Testis (tissue), 3 donors: ENCODE results near the gene PJA2. TPM values are rescaled to one million over a fixed set of nuclear protein-coding genes. Genes with fewer than 3 reads are reported as not detected.

Source experiments
- DNase-seq: peaks from one replicate; pipeline ENCODE4 v3.0.0-alpha.2; 2019
- H3K27ac ChIP-seq, 2 donors: fragments of 200-600 bp; sonication (generic); one replicate each; pipeline ENCODE4 v1.5.1; 2019
- H3K27me3 ChIP-seq: fragments of 200-600 bp; sonication (generic); one replicate; pipeline ENCODE4 v1.5.1; 2019
- H3K36me3 ChIP-seq: fragments of 200-600 bp; sonication (generic); one replicate; pipeline ENCODE4 v1.5.1; 2017; ENCODE audit warnings: low read depth; ENCODE audit errors: missing control alignments
- H3K4me1 ChIP-seq: fragments of 200-600 bp; sonication (generic); one replicate; pipeline ENCODE4 v1.5.1; 2019
- H3K4me3 ChIP-seq, 2 donors: fragments of 200-600 bp; sonication (generic); one replicate each; pipeline ENCODE4 v1.5.1; 2017 to 2019
- H3K9me3 ChIP-seq: fragments of 200-600 bp; sonication (generic); one replicate; pipeline ENCODE4 v1.5.1; 2017
- CTCF ChIP-seq, 3 experiments: fragments of 450-650 bp in 2 of 3; fragments of 200-600 bp in 1 of 3; sonication (generic) in 1 of 3; IDR thresholded peaks; one replicate each; pipeline ENCODE4 v1.5.1; 2016 to 2019; ENCODE audit warnings: antibody characterized with exemption in 3 of 3, mild to moderate bottlenecking in 2 of 3, moderate library complexity in 1 of 3
- POLR2A ChIP-seq: fragments of 450-650 bp; IDR thresholded peaks from one replicate; pipeline ENCODE4 v1.6.1; 2017; ENCODE audit warnings: antibody characterized with exemption, mild to moderate bottlenecking, moderate library complexity
- WGBS, 2 donors: methylation state at CpG; one replicate each; pipeline ENCODE4 v1.1.5; 2018; 5-methylcytosine and 5-hydroxymethylcytosine counted together
- intact Hi-C: fragments of 100-400 bp; cut with DNase I; formaldehyde crosslinking; loops from one replicate; pipeline ENCODE4 v1.15.1; 2023; ENCODE audit warnings: low total_unique reads
- polyA plus RNA-seq: library from polyadenylated mRNA; stranded (reverse); fragments of 350-450 nt; fragmentation: Illumina TruSeq; extraction: RNeasy Lipid Tissue Mini Kit (QIAGEN cat#74804); gene quantifications from one replicate; pipeline ENCODE4 v1.2.3, GENCODE V29; 2014; ENCODE audit warnings: low read depth, low replicate concordance; ENCODE audit not compliant: insufficient read depth
- total RNA-seq, 2 donors: library from RNA; depleted of rRNA; stranded (reverse); fragments of >200 nt; gene quantifications; one replicate each; pipeline ENCODE4 v1.2.3, GENCODE V29; 2016

PJA2 gene
- total and polyA plus RNA-seq, 3 donors from 2014 or later = 77.3 to 112 (median 105) TPM

GRCh38 chr5:109357807-109358206 is 52.0 kb downstream of the PJA2 start:
- TF ChIP-seq POLR2A (no peak), CTCF (IDR thresholded peaks at IDR 0.05) (no peak)
- Histone ChIP-seq H3K27me3 (no peaks in the 10 kb centered on the region), H3K9me3 (no peaks in the 10 kb centered on the region), H3K36me3 (no peaks in the 10 kb centered on the region), H3K27ac (no peak overlapping the region), H3K4me1 (no peaks in the 10 kb centered on the region), H3K4me3 (no peak overlapping the region)
- 67 to 69% methylated on average over 2 of the region's 2 CpGs for WGBS, 2 donors
- intact Hi-C loops = no loop called here
- no peak for DNase-seq

GRCh38 chr5:109354761-109355160 is 55.0 kb downstream of the PJA2 start:
- no peaks in the 10 kb centered on the region for H3K27me3 ChIP-seq
- intact Hi-C loops = no loop called here
- no peaks in the 10 kb centered on the region for H3K4me1 ChIP-seq
- H3K9me3 ChIP-seq = no peaks in the 10 kb centered on the region
- WGBS, 2 donors = 86 to 91% methylated on average over 2 of the region's 2 CpGs
- TF ChIP-seq CTCF (IDR thresholded peaks at IDR 0.05) (no peak), POLR2A (no peak)
- H3K36me3 ChIP-seq = no peaks in the 10 kb centered on the region
- H3K4me3 ChIP-seq = no peak overlapping the region
- H3K27ac ChIP-seq = no peak overlapping the region
- no peak for DNase-seq

GRCh38 chr5:109351988-109352864 is 57.5 kb downstream of the PJA2 start:
- no peaks in the 10 kb centered on the region for H3K27me3 ChIP-seq
- H3K4me1 ChIP-seq = no peaks in the 10 kb centered on the region
- DNase-seq = no peak
- H3K9me3 ChIP-seq = no peaks in the 10 kb centered on the region
- WGBS, 2 donors = 88 to 91% methylated on average over 2 of the region's 2 CpGs
- intact Hi-C loops = no loop called here
- H3K4me3 ChIP-seq = no peak overlapping the region
- TF ChIP-seq CTCF (IDR thresholded peaks at IDR 0.05) (no peak), POLR2A (no peak)
- no peak overlapping the region for H3K27ac ChIP-seq
- no peaks in the 10 kb centered on the region for H3K36me3 ChIP-seq

- H3K4me3 ChIP-seq = no peak overlapping the region
- H3K27me3 ChIP-seq = no peaks in the 10 kb centered on the region
- WGBS, 2 donors = 65 to 72% methylated on average over 5 of the region's 5 CpGs
- H3K4me1 ChIP-seq = no peaks in the 10 kb centered on the region
- no peaks in the 10 kb centered on the region for H3K36me3 ChIP-seq
- no peak for DNase-seq
- intact Hi-C loops = no loop called here
- H3K27ac ChIP-seq = no peak overlapping the region
- TF ChIP-seq POLR2A (no peak), CTCF (IDR thresholded peaks at IDR 0.05) (no peak)
- no peaks in the 10 kb centered on the region for H3K9me3 ChIP-seq
Measured at GRCh38 chr5:109350537-109351270, 59.1 kb downstream of the PJA2 start.
